GM12878 (cell line): ENCODE results near the gene NDEL1. TPM values are rescaled to one million over a fixed set of nuclear protein-coding genes. Genes with fewer than 3 reads are reported as not detected.

Experiments used
- ATAC-seq: fragments of 200-7000 bp; cut with Tn5 transposase; 3 replicates; pipeline ENCODE4 v1.9.1; 2020; ENCODE audit warnings: mild to moderate bottlenecking, moderate library complexity
- BruUV-seq: library from RNA; stranded (reverse); fragments of 400-500 nt; replicated peaks from 2 replicates; lab custom pipeline; 2021; lab: Mats Ljungman, UMichigan
- CTCF ChIA-PET: fragments of 300-600 bp; sonication (Branson Sonifier 250); formaldehyde crosslinking; extraction: SDS; loops from one replicate; lab custom pipeline; 2021; ENCODE audit warnings: inconsistent platforms; lab: Yijun Ruan, JAX
- POLR2A ChIA-PET: fragments of 350-600 bp; formaldehyde crosslinking; extraction: SDS; loops from one replicate; lab custom pipeline; 2021; ENCODE audit warnings: inconsistent platforms; lab: Charles Lee
- RAD21 ChIA-PET: fragments of 300-600 bp; sonication (Branson Sonifier 250); formaldehyde crosslinking; loops from one replicate; lab custom pipeline; 2023; ENCODE audit warnings: antibody characterized with exemption; ENCODE audit not compliant: unreplicated experiment; lab: Charles Lee
- SMC1A ChIA-PET: fragments of 300-600 bp; sonication (Branson Sonifier 250); formaldehyde crosslinking; loops from one replicate; lab custom pipeline; 2023; ENCODE audit not compliant: unreplicated experiment, uncharacterized antibody; lab: Charles Lee
- DNase-seq: peaks from one replicate; pipeline ENCODE4 v3.0.0-alpha.2; 2011; ENCODE audit warnings: low read depth, low spot score
- FAIRE-seq: peaks from 3 replicates; lab custom pipeline; 2011; peaks lifted over from hg19 to GRCh38; lab: Jason Lieb, UNC
- H2AFZ ChIP-seq: 2 replicates; pipeline ENCODE4 v1.6.0; 2011; ENCODE audit warnings: low read depth, low read length, control low read depth; ENCODE audit not compliant: control insufficient read depth
- H3K27ac ChIP-seq: 2 replicates; pipeline ENCODE4 v1.5.1; 2011; ENCODE audit warnings: control low read depth; ENCODE audit not compliant: control insufficient read depth, insufficient read depth
- H3K27me3 ChIP-seq, 2 experiments: replicated peaks in 1 of 2; 2 replicates each; pipeline versions ENCODE4 v1.6.0 to v1.6.1; 2011; ENCODE audit warnings: low read length in 1 of 2; ENCODE audit not compliant: control insufficient read depth in 2 of 2, insufficient read depth in 2 of 2
- H3K36me3 ChIP-seq, 2 experiments: 2 replicates each; pipeline ENCODE4 v1.5.1; 2011; ENCODE audit warnings: low read length in 1 of 2; ENCODE audit not compliant: control insufficient read depth in 2 of 2, insufficient read depth in 2 of 2
- H3K4me1 ChIP-seq: 2 replicates; pipeline ENCODE4 v1.6.1; 2011; ENCODE audit warnings: mild to moderate bottlenecking, low read length, moderate library complexity, mixed read lengths; ENCODE audit not compliant: control insufficient read depth, insufficient read depth
- H3K4me2 ChIP-seq: 2 replicates; pipeline ENCODE4 v1.6.0; 2011; ENCODE audit warnings: control low read depth; ENCODE audit not compliant: control insufficient read depth, insufficient read depth
- H3K4me3 ChIP-seq: fragments of 200-600 bp; sonication (generic); 2 replicates; pipeline ENCODE4 v1.5.1; 2016
- H3K79me2 ChIP-seq: 2 replicates; pipeline ENCODE4 v1.6.0; 2011; ENCODE audit warnings: low read length; ENCODE audit not compliant: control insufficient read depth, insufficient read depth
- H3K9ac ChIP-seq: 2 replicates; pipeline ENCODE4 v1.8.0; 2011; ENCODE audit warnings: low read length, control low read depth, mixed read lengths; ENCODE audit not compliant: control insufficient read depth, insufficient read depth
- H3K9me3 ChIP-seq: replicated peaks from 3 replicates; pipeline ENCODE4 v1.5.1; 2011; ENCODE audit warnings: mild to moderate bottlenecking, low read length; ENCODE audit not compliant: control insufficient read depth, insufficient read depth
- H4K20me1 ChIP-seq: 2 replicates; pipeline ENCODE4 v1.6.0; 2011; ENCODE audit not compliant: control insufficient read depth, insufficient read depth
- BRCA1 ChIP-seq: IDR thresholded peaks from 2 replicates; pipeline ENCODE4 v1.6.1; 2011; ENCODE audit warnings: low read depth, low read length, improper control_type of control experiment
- RB1 ChIP-seq: fragments of 450-650 bp; formaldehyde crosslinking; IDR thresholded peaks from 2 replicates; pipeline ENCODE4 v1.6.1; 2017; ENCODE audit warnings: mild to moderate bottlenecking, borderline replicate concordance
- ZBTB4 ChIP-seq: fragments of 450-650 bp; formaldehyde crosslinking; IDR thresholded peaks from 2 replicates; pipeline ENCODE4 v1.4.0; 2022; ENCODE audit warnings: mild to moderate bottlenecking, moderate library complexity
- ZNF592 ChIP-seq: fragments of 450-650 bp; IDR thresholded peaks from 2 replicates; pipeline ENCODE4 v1.6.1; 2017; ENCODE audit warnings: mild to moderate bottlenecking, moderate library complexity
- ZZZ3 ChIP-seq: IDR thresholded peaks from 2 replicates; pipeline ENCODE4 v1.6.1; 2011; ENCODE audit warnings: low read depth; ENCODE audit not compliant: control insufficient read depth, insufficient read length
- WGBS: methylation state at CpG from one replicate; pipeline ENCODE4 v1.1.6; 2016; ENCODE audit warnings: low lambda C conversion rate; ENCODE audit not compliant: insufficient replicate concordance, insufficient coverage; ENCODE audit errors: missing lambda C conversion rate; 5-methylcytosine and 5-hydroxymethylcytosine counted together
- in situ Hi-C: fragments of 300-500 bp; cut with MboI; formaldehyde crosslinking; loops from 9 replicates; pipeline ENCODE4 v1.14.3; 2018; ENCODE audit warnings: mixed read lengths
- intact Hi-C: fragments of 100-400 bp; cut with micrococcal nuclease; formaldehyde crosslinking; loops from one replicate; pipeline ENCODE4 v1.14.2; 2022; ENCODE audit not compliant: unreplicated experiment
- polyA plus RNA-seq, 11 experiments: library from polyadenylated mRNA; depleted of rRNA in 4 of 11; unstranded in 6 of 11; stranded (reverse) in 5 of 11; fragments of >200 nt; fragmentation: Nextera tagmentation in 4 of 11; fragmentation: Illumina TruSeq in 1 of 11; extraction: Ambion mirVana in 4 of 11; extraction: Trizol in 1 of 11; gene quantifications; 1 replicate in 1 of 11; 2 replicates in 10 of 11; pipeline versions ENCODE4 v1.2.1 to v1.2.3, GENCODE V29; 2011 to 2016; ENCODE audit warnings: inconsistent platforms in 2 of 11, missing spikeins in 2 of 11, low read depth in 1 of 11
- total RNA-seq, 4 experiments: library from RNA; depleted of rRNA in 3 of 4; stranded (reverse); fragments of >200 nt in 3 of 4; fragmentation: Illumina TruSeq in 1 of 4; extraction: Trizol in 1 of 4; gene quantifications; 2 replicates each; pipeline versions ENCODE4 v1.2.1 to v1.2.3, GENCODE V29; 2013 to 2021
- TF ChIP-seq, protein P1 (sequence below): IDR thresholded peaks from 2 replicates; pipeline ENCODE4 v1.6.1; 2011; ENCODE audit warnings: low read depth, low read length, improper control_type of control experiment, borderline replicate concordance
- TF ChIP-seq, protein P2 (sequence below): fragments of 450-650 bp; IDR thresholded peaks from 2 replicates; pipeline ENCODE4 v1.6.1; 2018; ENCODE audit warnings: mild to moderate bottlenecking, low read depth, moderate library complexity; ENCODE audit not compliant: partially characterized antibody
- TF ChIP-seq, protein P3 (sequence below): fragments of 150-350 bp; IDR thresholded peaks from 2 replicates; pipeline ENCODE4 v1.6.1; 2016; ENCODE audit warnings: low read depth, low read length

NDEL1 gene
- total and polyA plus RNA-seq, 10 of the 15 experiments (the other 5 are each of a cell fraction or from before 2014, with no cell fraction given), result 0.72 to 41.5 (median 29.9) TPM

- CTCF ChIA-PET, result no interaction called here
- no peaks in the 10 kb centered on the region for H3K4me1 ChIP-seq
- H3K27me3 ChIP-seq, result no peaks in the 10 kb centered on the region
- no TSS peak for BruUV-seq
- peaks cover 12 to 22% of the 10 kb centered on the region in 2 experiments; a peak in 3 of 4 replicates for H3K36me3 ChIP-seq
- no peak for ATAC-seq
- DNase-seq, result no peak
- intact Hi-C loops (no loop called here), in situ Hi-C loops (no loop called here)
- POLR2A ChIA-PET, result no interaction called here
- H3K79me2 ChIP-seq, result no peaks in the 10 kb centered on the region
- H4K20me1 ChIP-seq, result no peaks in the 10 kb centered on the region; the same call in 1 of the 2 replicates
- no peak overlapping the region for H3K27ac ChIP-seq
- no peak for FAIRE-seq
- SMC1A ChIA-PET, result no interaction called here
- RAD21 ChIA-PET, result no interaction called here
- H3K9me3 ChIP-seq, result no peaks in the 10 kb centered on the region
- no peak overlapping the region for H3K4me2 ChIP-seq
- H3K9ac ChIP-seq, result no peak overlapping the region
- no peak overlapping the region for H2AFZ ChIP-seq
- WGBS, result 97% methylated on average over 8 of the region's 8 CpGs
- no peak overlapping the region for H3K4me3 ChIP-seq
- TF ChIP-seq, protein P1, sequence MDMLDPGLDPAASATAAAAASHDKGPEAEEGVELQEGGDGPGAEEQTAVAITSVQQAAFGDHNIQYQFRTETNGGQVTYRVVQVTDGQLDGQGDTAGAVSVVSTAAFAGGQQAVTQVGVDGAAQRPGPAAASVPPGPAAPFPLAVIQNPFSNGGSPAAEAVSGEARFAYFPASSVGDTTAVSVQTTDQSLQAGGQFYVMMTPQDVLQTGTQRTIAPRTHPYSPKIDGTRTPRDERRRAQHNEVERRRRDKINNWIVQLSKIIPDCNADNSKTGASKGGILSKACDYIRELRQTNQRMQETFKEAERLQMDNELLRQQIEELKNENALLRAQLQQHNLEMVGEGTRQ, result no peak
- TF ChIP-seq, protein P2, sequence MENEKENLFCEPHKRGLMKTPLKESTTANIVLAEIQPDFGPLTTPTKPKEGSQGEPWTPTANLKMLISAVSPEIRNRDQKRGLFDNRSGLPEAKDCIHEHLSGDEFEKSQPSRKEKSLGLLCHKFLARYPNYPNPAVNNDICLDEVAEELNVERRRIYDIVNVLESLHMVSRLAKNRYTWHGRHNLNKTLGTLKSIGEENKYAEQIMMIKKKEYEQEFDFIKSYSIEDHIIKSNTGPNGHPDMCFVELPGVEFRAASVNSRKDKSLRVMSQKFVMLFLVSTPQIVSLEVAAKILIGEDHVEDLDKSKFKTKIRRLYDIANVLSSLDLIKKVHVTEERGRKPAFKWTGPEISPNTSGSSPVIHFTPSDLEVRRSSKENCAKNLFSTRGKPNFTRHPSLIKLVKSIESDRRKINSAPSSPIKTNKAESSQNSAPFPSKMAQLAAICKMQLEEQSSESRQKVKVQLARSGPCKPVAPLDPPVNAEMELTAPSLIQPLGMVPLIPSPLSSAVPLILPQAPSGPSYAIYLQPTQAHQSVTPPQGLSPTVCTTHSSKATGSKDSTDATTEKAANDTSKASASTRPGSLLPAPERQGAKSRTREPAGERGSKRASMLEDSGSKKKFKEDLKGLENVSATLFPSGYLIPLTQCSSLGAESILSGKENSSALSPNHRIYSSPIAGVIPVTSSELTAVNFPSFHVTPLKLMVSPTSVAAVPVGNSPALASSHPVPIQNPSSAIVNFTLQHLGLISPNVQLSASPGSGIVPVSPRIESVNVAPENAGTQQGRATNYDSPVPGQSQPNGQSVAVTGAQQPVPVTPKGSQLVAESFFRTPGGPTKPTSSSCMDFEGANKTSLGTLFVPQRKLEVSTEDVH, result no peak
- no peak for TF ChIP-seq BRCA1
- TF ChIP-seq, protein P3, sequence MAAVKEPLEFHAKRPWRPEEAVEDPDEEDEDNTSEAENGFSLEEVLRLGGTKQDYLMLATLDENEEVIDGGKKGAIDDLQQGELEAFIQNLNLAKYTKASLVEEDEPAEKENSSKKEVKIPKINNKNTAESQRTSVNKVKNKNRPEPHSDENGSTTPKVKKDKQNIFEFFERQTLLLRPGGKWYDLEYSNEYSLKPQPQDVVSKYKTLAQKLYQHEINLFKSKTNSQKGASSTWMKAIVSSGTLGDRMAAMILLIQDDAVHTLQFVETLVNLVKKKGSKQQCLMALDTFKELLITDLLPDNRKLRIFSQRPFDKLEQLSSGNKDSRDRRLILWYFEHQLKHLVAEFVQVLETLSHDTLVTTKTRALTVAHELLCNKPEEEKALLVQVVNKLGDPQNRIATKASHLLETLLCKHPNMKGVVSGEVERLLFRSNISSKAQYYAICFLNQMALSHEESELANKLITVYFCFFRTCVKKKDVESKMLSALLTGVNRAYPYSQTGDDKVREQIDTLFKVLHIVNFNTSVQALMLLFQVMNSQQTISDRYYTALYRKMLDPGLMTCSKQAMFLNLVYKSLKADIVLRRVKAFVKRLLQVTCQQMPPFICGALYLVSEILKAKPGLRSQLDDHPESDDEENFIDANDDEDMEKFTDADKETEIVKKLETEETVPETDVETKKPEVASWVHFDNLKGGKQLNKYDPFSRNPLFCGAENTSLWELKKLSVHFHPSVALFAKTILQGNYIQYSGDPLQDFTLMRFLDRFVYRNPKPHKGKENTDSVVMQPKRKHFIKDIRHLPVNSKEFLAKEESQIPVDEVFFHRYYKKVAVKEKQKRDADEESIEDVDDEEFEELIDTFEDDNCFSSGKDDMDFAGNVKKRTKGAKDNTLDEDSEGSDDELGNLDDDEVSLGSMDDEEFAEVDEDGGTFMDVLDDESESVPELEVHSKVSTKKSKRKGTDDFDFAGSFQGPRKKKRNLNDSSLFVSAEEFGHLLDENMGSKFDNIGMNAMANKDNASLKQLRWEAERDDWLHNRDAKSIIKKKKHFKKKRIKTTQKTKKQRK, result no peak
- TF ChIP-seq RB1, result no peak
- TF ChIP-seq ZZZ3, result no peak
- TF ChIP-seq ZNF592, result no peak
- no peak for TF ChIP-seq ZBTB4 (CRISPR knock-in tag)
These were observed 37.0 kb downstream of the NDEL1 start for GRCh38 chr17:8472663-8473062.
